HL-60 (cell line): ENCODE data around the gene NOL6.

Experiments
- GABPA ChIP-seq: IDR thresholded peaks from 2 replicates; pipeline ENCODE4 v1.6.1; 2012; ENCODE audit warnings: low read depth
- REST ChIP-seq: IDR thresholded peaks from 2 replicates; pipeline ENCODE4 v1.6.1; 2012; ENCODE audit warnings: low read depth; ENCODE audit not compliant: insufficient replicate concordance

GRCh38 chr9:33471361-33471760 lies 2.4 kb downstream of the NOL6 start:
- TF ChIP-seq GABPA (no peak), REST (no peak)
